DND-41 (cell line): Measurements from ENCODE around the gene PDE3A.

Experiments
- ATAC-seq: fragments of 200-7000 bp; cut with Tn5 transposase; 3 replicates; pipeline ENCODE4 v1.9.1; 2021; ENCODE audit warnings: low read depth; ENCODE audit not compliant: insufficient read depth
- DNase-seq: peaks from one replicate; pipeline ENCODE4 v3.0.0-alpha.2; 2020
- H2AFZ ChIP-seq: 2 replicates; pipeline ENCODE4 v1.6.0; 2012; ENCODE audit warnings: low read depth, low read length
- H3K27ac ChIP-seq: 2 replicates; pipeline ENCODE4 v1.5.1; 2012; ENCODE audit warnings: low read length, inconsistent platforms
- H3K27me3 ChIP-seq: fragments of 200-600 bp; sonication (generic); 2 replicates; pipeline ENCODE4 v1.6.0; 2012; ENCODE audit warnings: low read length, mild to moderate bottlenecking, inconsistent platforms; ENCODE audit not compliant: insufficient read depth, poor library complexity
- H3K36me3 ChIP-seq: 2 replicates; pipeline ENCODE4 v1.5.1; 2012; ENCODE audit warnings: low read length, inconsistent platforms; ENCODE audit not compliant: insufficient read depth
- H3K4me1 ChIP-seq: 2 replicates; pipeline ENCODE4 v1.5.1; 2012; ENCODE audit warnings: mild to moderate bottlenecking, low read length; ENCODE audit not compliant: insufficient read depth
- H3K4me2 ChIP-seq: 2 replicates; pipeline ENCODE4 v1.6.0; 2012; ENCODE audit warnings: mild to moderate bottlenecking, moderate library complexity, low read length, inconsistent platforms; ENCODE audit not compliant: insufficient read depth
- H3K4me3 ChIP-seq, 2 experiments: fragments of 200-600 bp in 1 of 2; shearing (Covaris generic) in 1 of 2; 2 replicates each; pipeline ENCODE4 v1.5.1; 2012 to 2016; ENCODE audit warnings: inconsistent platforms in 2 of 2, low read length in 2 of 2, mild to moderate bottlenecking in 2 of 2, low read depth in 1 of 2, moderate library complexity in 1 of 2
- H3K79me2 ChIP-seq: 2 replicates; pipeline ENCODE4 v1.6.0; 2012; ENCODE audit warnings: low read length, inconsistent platforms; ENCODE audit not compliant: insufficient read depth
- H3K9ac ChIP-seq: 2 replicates; pipeline ENCODE4 v1.6.0; 2012; ENCODE audit warnings: low read depth, mild to moderate bottlenecking, inconsistent platforms, low read length, moderate library complexity
- H3K9me3 ChIP-seq: 2 replicates; pipeline ENCODE4 v1.5.1; 2012; ENCODE audit warnings: low read length, moderate library complexity, mild to moderate bottlenecking, inconsistent platforms; ENCODE audit not compliant: insufficient read depth, severe bottlenecking
- H4K20me1 ChIP-seq: 2 replicates; pipeline ENCODE4 v1.6.0; 2012; ENCODE audit warnings: low read length; ENCODE audit not compliant: insufficient read depth
- EZH2 ChIP-seq: IDR thresholded peaks from 3 replicates; pipeline ENCODE4 v1.6.1; 2012; ENCODE audit warnings: borderline replicate concordance, low read depth, mild to moderate bottlenecking, moderate library complexity, low read length, inconsistent platforms; ENCODE audit not compliant: severe bottlenecking
- TF ChIP-seq, protein P1 (sequence below): IDR thresholded peaks from 2 replicates; pipeline ENCODE4 v1.5.1; 2012; ENCODE audit warnings: borderline replicate concordance, low read length, moderate library complexity, mild to moderate bottlenecking; ENCODE audit not compliant: poor library complexity, severe bottlenecking; ENCODE audit errors: extremely low read depth

PDE3A gene

DNA sequence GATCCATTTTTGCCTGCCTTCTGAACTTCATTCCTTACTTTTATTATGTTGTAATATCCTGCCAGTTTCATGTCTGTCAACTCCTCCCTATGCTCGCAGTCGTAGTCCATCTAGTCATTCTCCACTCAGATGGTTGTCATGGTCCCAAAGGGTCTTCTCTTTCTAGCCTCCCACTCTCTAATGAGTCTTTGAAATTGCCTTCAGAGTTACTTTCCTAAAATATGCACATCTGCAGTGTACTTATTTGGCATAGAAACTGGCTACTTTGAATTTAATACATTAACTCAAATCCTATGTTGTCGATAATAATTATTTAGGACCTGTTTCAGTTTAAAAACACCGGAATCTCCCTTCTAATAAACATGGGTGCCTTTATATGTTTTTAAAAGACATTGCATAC lies 101.0 kb downstream of the PDE3A start:
- no peaks in the 10 kb centered on the region for H3K9me3 ChIP-seq
- DNase-seq (no peak), ATAC-seq (no peak)
- H3K79me2 ChIP-seq, result no peaks in the 10 kb centered on the region
- H3K4me3 ChIP-seq, result no peak overlapping the region
- TF ChIP-seq EZH2, result no peak
- TF ChIP-seq, protein P1, sequence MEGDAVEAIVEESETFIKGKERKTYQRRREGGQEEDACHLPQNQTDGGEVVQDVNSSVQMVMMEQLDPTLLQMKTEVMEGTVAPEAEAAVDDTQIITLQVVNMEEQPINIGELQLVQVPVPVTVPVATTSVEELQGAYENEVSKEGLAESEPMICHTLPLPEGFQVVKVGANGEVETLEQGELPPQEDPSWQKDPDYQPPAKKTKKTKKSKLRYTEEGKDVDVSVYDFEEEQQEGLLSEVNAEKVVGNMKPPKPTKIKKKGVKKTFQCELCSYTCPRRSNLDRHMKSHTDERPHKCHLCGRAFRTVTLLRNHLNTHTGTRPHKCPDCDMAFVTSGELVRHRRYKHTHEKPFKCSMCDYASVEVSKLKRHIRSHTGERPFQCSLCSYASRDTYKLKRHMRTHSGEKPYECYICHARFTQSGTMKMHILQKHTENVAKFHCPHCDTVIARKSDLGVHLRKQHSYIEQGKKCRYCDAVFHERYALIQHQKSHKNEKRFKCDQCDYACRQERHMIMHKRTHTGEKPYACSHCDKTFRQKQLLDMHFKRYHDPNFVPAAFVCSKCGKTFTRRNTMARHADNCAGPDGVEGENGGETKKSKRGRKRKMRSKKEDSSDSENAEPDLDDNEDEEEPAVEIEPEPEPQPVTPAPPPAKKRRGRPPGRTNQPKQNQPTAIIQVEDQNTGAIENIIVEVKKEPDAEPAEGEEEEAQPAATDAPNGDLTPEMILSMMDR, result no peak
- H3K9ac ChIP-seq, result no peak overlapping the region
- no peaks in the 10 kb centered on the region for H3K4me1 ChIP-seq
- no peak overlapping the region for H3K27ac ChIP-seq
- H2AFZ ChIP-seq, result no peak overlapping the region
- H3K4me2 ChIP-seq, result no peak overlapping the region
- H3K36me3 ChIP-seq, result no peaks in the 10 kb centered on the region
- no peaks in the 10 kb centered on the region for H4K20me1 ChIP-seq
- peaks cover 3% of the 10 kb centered on the region for H3K27me3 ChIP-seq

- Histone ChIP-seq H3K4me3 (no peak overlapping the region), H3K27me3 (peaks cover 3% of the 10 kb centered on the region), H3K9me3 (no peaks in the 10 kb centered on the region), H3K4me2 (no peak overlapping the region), H3K9ac (no peak overlapping the region), H3K79me2 (no peaks in the 10 kb centered on the region), H2AFZ (no peak overlapping the region), H3K36me3 (no peaks in the 10 kb centered on the region), H4K20me1 (no peaks in the 10 kb centered on the region), H3K4me1 (no peaks in the 10 kb centered on the region), H3K27ac (no peak overlapping the region)
- ATAC-seq (no peak), DNase-seq (no peak)
- TF ChIP-seq, protein P1, result no peak
- no peak for TF ChIP-seq EZH2
Measured at GRCh38 chr12:20469756-20470155, 101.4 kb downstream of the PDE3A start.

DNA sequence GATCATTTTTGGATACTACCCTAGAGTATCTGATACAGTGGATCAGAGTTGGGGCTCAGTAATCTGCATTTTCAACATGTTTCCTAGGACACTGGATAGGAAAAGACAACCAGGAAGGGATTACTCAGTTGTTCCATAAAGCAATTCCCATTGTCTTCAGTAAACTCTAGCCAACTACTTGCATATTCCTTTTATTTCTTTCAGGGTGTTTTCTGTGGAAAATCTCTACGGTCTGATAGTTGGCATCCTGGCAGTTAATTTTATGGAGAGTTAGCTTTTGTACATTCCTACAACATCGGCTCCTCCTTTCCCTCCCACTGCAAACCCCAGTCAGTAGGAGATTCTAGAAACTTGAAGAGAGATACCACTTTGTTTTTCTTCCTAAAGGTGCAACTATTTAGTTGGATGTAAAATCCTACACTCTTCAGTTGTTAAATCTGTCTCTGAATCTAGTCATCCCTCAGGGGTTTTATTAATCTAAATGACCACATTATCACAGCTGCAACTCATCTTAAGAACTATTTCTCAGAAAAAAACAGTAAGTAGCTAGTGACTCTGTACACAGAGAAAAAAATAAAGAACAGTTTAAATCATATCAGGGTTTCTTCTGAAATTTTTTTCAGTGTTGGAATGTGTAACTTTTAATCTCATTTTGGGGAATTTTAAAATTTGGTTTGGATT lies 103.9 kb downstream of the PDE3A start:
- DNase-seq (no peak), ATAC-seq (no peak)
- Histone ChIP-seq H3K27ac (no peak overlapping the region), H3K79me2 (no peaks in the 10 kb centered on the region), H2AFZ (no peak overlapping the region), H3K4me1 (no peaks in the 10 kb centered on the region), H4K20me1 (no peaks in the 10 kb centered on the region), H3K4me3 (no peak overlapping the region), H3K9ac (no peak overlapping the region), H3K4me2 (no peak overlapping the region), H3K27me3 (peaks cover 3% of the 10 kb centered on the region), H3K36me3 (no peaks in the 10 kb centered on the region), H3K9me3 (no peaks in the 10 kb centered on the region)
- TF ChIP-seq EZH2, result no peak
- TF ChIP-seq, protein P1, result no peak
